Ishikawa (cell line): Measurements from ENCODE around the gene KCNAB1.

Source experiments
- CREB1 ChIP-seq: IDR thresholded peaks from 2 replicates; pipeline ENCODE4 v1.6.1; 2012; ENCODE audit warnings: low read depth
- EGR1 ChIP-seq: IDR thresholded peaks from 2 replicates; pipeline ENCODE4 v1.6.1; 2012
- EP300 ChIP-seq: IDR thresholded peaks from 2 replicates; pipeline ENCODE4 v1.6.1; 2012; ENCODE audit warnings: borderline replicate concordance
- FOXM1 ChIP-seq: IDR thresholded peaks from 2 replicates; pipeline ENCODE4 v1.6.1; 2012; ENCODE audit warnings: low read depth, borderline replicate concordance
- NFIC ChIP-seq: IDR thresholded peaks from 2 replicates; pipeline ENCODE4 v1.6.1; 2012
- RAD21 ChIP-seq: IDR thresholded peaks from 2 replicates; pipeline ENCODE4 v1.6.1; 2012; ENCODE audit warnings: low read depth
- TAF1 ChIP-seq: IDR thresholded peaks from 2 replicates; pipeline ENCODE4 v1.6.1; 2012; ENCODE audit warnings: low read depth, mild to moderate bottlenecking
- TCF12 ChIP-seq: IDR thresholded peaks from 2 replicates; pipeline ENCODE4 v1.6.1; 2012; ENCODE audit warnings: low read depth
- YY1 ChIP-seq: IDR thresholded peaks from 2 replicates; pipeline ENCODE4 v1.6.1; 2012; ENCODE audit warnings: low read depth
- ZBTB7A ChIP-seq: IDR thresholded peaks from 2 replicates; pipeline ENCODE4 v1.6.1; 2012; ENCODE audit warnings: low read depth
- TF ChIP-seq, protein P1 (sequence below): IDR thresholded peaks from 2 replicates; pipeline ENCODE4 v1.6.1; 2012; ENCODE audit warnings: low read depth, mild to moderate bottlenecking
- TF ChIP-seq, protein P2 (sequence below): IDR thresholded peaks from 2 replicates; pipeline ENCODE4 v1.6.1; 2012

DNA sequence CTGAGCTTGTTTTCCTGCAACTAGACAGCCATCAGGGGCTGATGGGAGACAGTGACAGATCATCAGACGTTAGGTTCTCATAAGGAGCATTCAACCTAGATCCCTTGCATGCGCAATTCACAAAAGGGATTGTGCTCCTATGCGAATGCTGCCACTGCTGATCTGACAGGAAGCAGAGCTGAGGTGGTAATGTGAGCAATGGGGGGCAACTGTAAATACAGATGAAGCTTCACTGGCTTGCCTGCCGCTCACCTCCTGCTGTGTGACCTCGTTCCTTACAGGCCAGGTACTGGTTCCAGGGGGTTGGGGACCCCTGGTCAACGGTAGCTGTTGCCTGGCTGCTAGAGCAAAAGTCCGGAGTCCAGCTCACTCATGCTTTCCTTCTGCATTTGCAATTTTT, 26.4 kb upstream of the KCNAB1 start:
- TF ChIP-seq, protein P1, sequence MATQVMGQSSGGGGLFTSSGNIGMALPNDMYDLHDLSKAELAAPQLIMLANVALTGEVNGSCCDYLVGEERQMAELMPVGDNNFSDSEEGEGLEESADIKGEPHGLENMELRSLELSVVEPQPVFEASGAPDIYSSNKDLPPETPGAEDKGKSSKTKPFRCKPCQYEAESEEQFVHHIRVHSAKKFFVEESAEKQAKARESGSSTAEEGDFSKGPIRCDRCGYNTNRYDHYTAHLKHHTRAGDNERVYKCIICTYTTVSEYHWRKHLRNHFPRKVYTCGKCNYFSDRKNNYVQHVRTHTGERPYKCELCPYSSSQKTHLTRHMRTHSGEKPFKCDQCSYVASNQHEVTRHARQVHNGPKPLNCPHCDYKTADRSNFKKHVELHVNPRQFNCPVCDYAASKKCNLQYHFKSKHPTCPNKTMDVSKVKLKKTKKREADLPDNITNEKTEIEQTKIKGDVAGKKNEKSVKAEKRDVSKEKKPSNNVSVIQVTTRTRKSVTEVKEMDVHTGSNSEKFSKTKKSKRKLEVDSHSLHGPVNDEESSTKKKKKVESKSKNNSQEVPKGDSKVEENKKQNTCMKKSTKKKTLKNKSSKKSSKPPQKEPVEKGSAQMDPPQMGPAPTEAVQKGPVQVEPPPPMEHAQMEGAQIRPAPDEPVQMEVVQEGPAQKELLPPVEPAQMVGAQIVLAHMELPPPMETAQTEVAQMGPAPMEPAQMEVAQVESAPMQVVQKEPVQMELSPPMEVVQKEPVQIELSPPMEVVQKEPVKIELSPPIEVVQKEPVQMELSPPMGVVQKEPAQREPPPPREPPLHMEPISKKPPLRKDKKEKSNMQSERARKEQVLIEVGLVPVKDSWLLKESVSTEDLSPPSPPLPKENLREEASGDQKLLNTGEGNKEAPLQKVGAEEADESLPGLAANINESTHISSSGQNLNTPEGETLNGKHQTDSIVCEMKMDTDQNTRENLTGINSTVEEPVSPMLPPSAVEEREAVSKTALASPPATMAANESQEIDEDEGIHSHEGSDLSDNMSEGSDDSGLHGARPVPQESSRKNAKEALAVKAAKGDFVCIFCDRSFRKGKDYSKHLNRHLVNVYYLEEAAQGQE = no peak
- TF ChIP-seq ZBTB7A = no peak
- no peak for TF ChIP-seq NFIC
- TF ChIP-seq, protein P2, sequence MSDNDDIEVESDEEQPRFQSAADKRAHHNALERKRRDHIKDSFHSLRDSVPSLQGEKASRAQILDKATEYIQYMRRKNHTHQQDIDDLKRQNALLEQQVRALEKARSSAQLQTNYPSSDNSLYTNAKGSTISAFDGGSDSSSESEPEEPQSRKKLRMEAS = no peak
- TF ChIP-seq EP300 = no peak
- TF ChIP-seq YY1 = no peak
- no peak for TF ChIP-seq TAF1
- TF ChIP-seq RAD21 = no peak
- TF ChIP-seq TCF12 = no peak
- TF ChIP-seq FOXM1 = no peak
- no peak for TF ChIP-seq CREB1
- no peak for TF ChIP-seq EGR1
